LNCaP clone FGC (cell line): Measurements from ENCODE around the gene SIK3.
A peak's percentile ranks its signal among the peaks of the same experiment; 100 is the strongest.

Source experiments
- DNase-seq: peaks from one replicate; pipeline ENCODE4 v3.0.0-alpha.2; 2011; ENCODE audit warnings: low read depth
- H3K4me3 ChIP-seq: 2 replicates; pipeline ENCODE4 v1.5.1; 2011; ENCODE audit warnings: mild to moderate bottlenecking, low read depth, low read length, control low read depth
- TF ChIP-seq, protein P1 (sequence below): IDR thresholded peaks from 2 replicates; pipeline ENCODE4 v1.5.1; 2012; ENCODE audit warnings: mild to moderate bottlenecking; ENCODE audit not compliant: control insufficient read depth, insufficient read depth; ENCODE audit errors: extremely low read depth

The SIK3 gene

GRCh38 chr11:116859175-116859574 is 239.1 kb downstream of the SIK3 start:
- TF ChIP-seq, protein P1, sequence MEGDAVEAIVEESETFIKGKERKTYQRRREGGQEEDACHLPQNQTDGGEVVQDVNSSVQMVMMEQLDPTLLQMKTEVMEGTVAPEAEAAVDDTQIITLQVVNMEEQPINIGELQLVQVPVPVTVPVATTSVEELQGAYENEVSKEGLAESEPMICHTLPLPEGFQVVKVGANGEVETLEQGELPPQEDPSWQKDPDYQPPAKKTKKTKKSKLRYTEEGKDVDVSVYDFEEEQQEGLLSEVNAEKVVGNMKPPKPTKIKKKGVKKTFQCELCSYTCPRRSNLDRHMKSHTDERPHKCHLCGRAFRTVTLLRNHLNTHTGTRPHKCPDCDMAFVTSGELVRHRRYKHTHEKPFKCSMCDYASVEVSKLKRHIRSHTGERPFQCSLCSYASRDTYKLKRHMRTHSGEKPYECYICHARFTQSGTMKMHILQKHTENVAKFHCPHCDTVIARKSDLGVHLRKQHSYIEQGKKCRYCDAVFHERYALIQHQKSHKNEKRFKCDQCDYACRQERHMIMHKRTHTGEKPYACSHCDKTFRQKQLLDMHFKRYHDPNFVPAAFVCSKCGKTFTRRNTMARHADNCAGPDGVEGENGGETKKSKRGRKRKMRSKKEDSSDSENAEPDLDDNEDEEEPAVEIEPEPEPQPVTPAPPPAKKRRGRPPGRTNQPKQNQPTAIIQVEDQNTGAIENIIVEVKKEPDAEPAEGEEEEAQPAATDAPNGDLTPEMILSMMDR, result no peak
- no peak overlapping the region for H3K4me3 ChIP-seq
- DNase-seq, result no peak

GRCh38 chr11:116857936-116858335 is 240.3 kb downstream of the SIK3 start:
- H3K4me3 ChIP-seq, result no peak overlapping the region
- TF ChIP-seq, protein P1, result no peak
- DNase-seq, result no peak

- no peak overlapping the region for H3K4me3 ChIP-seq
- no peak for DNase-seq
- TF ChIP-seq, protein P1, result no peak
Observed at GRCh38 chr11:116857316-116857715, 240.9 kb downstream of the SIK3 start.

DNA sequence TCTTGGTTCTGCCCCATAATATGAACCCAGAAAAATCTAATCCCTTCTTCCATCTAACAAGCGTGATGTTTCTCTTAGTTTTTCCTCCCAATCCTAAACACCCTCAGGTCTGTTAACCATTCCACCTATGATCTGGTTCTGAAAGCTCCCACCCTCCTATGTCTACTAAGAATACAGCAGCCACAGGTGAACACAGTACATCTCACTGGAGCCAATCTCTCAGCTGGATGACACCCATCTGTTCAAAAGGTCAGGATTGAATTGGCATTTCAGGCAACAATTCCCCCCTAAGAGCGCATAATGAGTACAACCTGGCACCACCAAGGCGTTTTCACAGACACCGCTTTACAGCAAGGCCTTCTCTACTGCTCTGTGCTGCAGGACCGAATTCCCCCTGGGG is 241.8 kb downstream of the SIK3 start:
- no peak overlapping the region for H3K4me3 ChIP-seq
- TF ChIP-seq, protein P1, result no peak
- no peak for DNase-seq

- TF ChIP-seq, protein P1, result no peak
- no peak overlapping the region for H3K4me3 ChIP-seq
- no peak for DNase-seq
Observed at GRCh38 chr11:116855413-116855812, 242.8 kb downstream of the SIK3 start.

DNA sequence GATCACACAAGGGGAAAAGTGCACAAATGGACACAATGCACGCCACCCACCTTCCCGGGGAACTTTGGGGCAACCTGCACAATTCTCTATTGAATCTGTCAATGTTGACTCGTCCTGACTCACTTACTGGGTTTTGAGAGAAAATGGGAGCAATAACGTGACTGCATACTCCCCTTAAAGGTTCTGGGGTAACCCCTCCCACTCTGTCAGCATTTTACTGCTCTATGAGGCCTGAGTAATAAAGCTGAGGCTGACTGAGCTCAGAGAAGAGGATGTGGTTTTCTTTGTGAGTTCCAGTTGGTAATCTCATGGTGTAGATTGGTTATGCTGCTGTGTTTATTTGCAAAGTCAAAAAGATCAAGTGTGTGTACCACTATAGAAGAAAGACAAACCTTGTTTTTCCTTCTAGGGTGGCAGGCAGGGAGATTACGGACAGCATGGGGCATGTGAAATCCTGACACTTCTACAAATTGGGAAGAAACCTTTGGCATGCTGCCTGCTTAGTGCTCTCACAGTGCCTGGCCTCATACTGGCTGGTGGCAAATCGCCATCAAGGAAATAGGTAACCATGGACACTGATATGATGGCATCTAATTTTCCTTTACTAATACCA is 244.7 kb downstream of the SIK3 start:
- peak; percentile 40 for DNase-seq
- TF ChIP-seq, protein P1, result no peak
- no peak overlapping the region for H3K4me3 ChIP-seq
